ENCODE measurements around the gene PSMB11.

The PSMB11 gene

DNA sequence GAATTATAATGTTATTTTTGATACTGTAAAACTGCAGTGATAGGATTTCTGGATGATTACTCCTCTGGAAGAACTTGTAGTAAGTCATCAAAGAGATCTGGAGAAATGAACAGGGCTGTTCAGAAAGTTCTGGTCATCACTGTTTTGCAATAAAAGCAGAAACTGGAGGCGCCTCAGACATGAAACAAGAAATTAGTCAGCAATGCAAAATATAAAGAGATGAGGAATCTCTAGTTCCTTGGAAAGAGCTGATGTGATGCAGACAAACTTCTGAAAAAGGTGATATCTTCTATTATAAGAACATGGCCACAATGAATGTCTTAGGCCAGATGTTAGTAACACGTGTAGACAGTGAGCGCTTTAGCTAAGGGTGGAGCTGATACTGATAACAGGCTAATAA lies 43.4 kb downstream of the PSMB11 start:
- no peak for DNase-seq (ENCODE audit: low spot score)

- no peak for DNase-seq (ENCODE audit: low spot score)
Measured at GRCh38 chr14:23086565-23086964, 44.6 kb downstream of the PSMB11 start.

GRCh38 chr14:23089498-23090253 lies 47.7 kb downstream of the PSMB11 start:
- no peak for DNase-seq (ENCODE audit: low spot score)

DNA sequence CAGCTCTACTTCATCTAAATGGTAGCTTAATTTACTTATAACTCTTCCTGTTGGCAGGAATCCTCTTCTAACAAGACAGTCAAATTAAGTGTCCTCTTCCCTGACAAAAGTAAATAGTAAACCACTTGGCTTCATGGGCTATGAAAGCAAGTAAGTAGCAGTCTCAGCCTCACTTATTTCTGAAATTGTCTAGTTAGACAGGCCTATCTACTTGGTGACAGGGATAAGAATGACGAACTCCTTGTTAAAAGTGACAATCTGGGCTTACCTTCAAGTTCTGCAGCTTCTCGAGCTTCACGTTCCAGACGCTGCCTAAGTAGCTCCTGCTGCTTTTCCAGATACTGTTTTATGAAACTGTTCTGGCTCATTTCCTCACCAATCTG lies 48.2 kb downstream of the PSMB11 start:
- no peak for DNase-seq (ENCODE audit: low spot score)

DNA sequence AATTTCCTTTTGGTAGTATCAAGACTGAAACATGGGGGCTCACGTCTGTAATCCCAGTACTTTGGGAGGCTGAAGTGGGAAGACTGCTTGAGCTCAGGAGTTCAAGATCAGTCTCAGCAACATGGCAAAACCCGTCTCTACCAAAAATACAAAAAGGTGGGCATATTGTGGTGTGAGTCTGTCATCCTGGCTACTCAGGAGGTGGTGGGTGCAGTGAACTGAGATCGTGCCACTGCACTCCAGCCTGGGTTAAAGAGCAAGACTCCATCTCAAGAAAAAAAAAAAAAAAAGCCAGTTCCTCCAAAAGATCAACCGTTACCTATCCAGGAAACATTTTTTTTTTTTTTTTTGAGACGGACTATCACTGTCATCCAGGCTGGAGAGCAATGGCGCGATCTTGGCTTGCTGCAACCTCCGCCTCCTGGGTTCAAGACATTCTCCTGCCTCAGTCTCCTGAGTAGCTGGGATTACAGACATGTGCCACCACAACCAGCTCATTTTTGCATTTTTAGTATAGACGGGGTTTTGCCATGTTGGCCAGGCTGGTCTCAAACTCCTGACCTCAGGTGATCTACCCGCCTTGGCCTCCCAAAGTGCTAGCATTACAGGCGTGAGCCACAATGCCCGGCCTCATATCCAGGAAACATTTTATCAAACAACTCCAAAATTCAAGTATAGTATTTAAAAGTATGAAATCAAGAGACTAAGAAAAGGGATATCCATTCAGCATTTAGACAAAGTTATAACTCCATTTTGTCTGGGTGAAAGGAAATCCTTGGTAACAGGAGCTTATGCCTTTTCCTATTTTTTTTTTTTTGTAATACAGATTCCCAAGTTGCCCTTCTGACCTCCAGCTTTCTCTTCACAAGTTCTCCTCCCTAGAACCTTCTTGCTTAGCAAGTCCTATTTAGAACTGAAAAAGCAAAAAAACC lies 49.5 kb downstream of the PSMB11 start:
- no peak for DNase-seq (ENCODE audit: low spot score)

- no peak for DNase-seq (ENCODE audit: low spot score)
Measured at GRCh38 chr14:23093104-23093503, 51.1 kb downstream of the PSMB11 start.

- no peak for DNase-seq (ENCODE audit: low spot score)
Measured at GRCh38 chr14:23093526-23093925, 51.5 kb downstream of the PSMB11 start.
